Measurements from ENCODE around the gene RSPH9. TPM values are rescaled to one million over a fixed set of nuclear protein-coding genes. Genes with fewer than 3 reads are reported as not detected.

Gene RSPH9
- polyA plus RNA-seq, 2 donors, result 0.14 to 0.16 TPM

Other genes starting within 250 kb of the RSPH9 start
- gene ABCC10, start 217.5 kb upstream of the RSPH9 start, polyA plus RNA-seq, result 10 to 100 TPM; 13.3 to 40.6 TPM
- gene DLK2, start 189.5 kb upstream of the RSPH9 start, polyA plus RNA-seq, result 10 to 100 TPM; 11.3 to 18.7 TPM
- gene TJAP1, start 167.5 kb upstream of the RSPH9 start, polyA plus RNA-seq, result 10 to 100 TPM; 10.5 to 15.1 TPM
- under 1 TPM; 0.14 to 0.24 TPM for gene LRRC73, start 134.7 kb upstream of the RSPH9 start, polyA plus RNA-seq
- 10 to 100 TPM; 54.3 to 64.1 TPM for gene YIPF3, start 128.1 kb upstream of the RSPH9 start, polyA plus RNA-seq
- gene POLR1C, start 127.9 kb upstream of the RSPH9 start, polyA plus RNA-seq, result 10 to 100 TPM; 21.5 to 38.9 TPM
- gene XPO5, start 69.0 kb upstream of the RSPH9 start, polyA plus RNA-seq, result 10 to 100 TPM; 10.1 to 14.3 TPM
- gene POLH, start 68.9 kb upstream of the RSPH9 start, polyA plus RNA-seq, result 1 to 10 TPM; 3.5 to 5.0 TPM
- gene GTPBP2, start 15.8 kb upstream of the RSPH9 start, polyA plus RNA-seq, result 10 to 100 TPM; 62.2 to 76.8 TPM
- gene MAD2L1BP, start 9.2 kb upstream of the RSPH9 start, polyA plus RNA-seq, result 10 to 100 TPM; 10.1 to 23.6 TPM
- 10 to 100 TPM; 33.3 to 70.0 TPM for gene MRPS18A, start 42.8 kb downstream of the RSPH9 start, polyA plus RNA-seq
- 100 to 1,000 TPM in 1 of 2 donors, 10 to 100 TPM in 1; 87.8 to 157 TPM for gene VEGFA, start 125.2 kb downstream of the RSPH9 start, polyA plus RNA-seq